Nephron progenitor cell (in vitro differentiated cells): ENCODE data around the gene LRBA.
"Not testable (repeated sequence)": the region's sequence is repeated elsewhere in the genome, so short reads cannot be mapped to it uniquely, and the experiment has no call there.

Experiments
- DNase-seq: peaks from one replicate; pipeline ENCODE4 v3.0.0; 2021
- H3K27ac Mint-ChIP-seq: 2 replicates; pipeline ENCODE4 v1.8.0; 2021; ENCODE audit warnings: mild to moderate bottlenecking, moderate library complexity, mixed read lengths
- H3K27me3 Mint-ChIP-seq: 2 replicates; pipeline ENCODE4 v1.8.0; 2021; ENCODE audit warnings: mild to moderate bottlenecking, low read depth, mixed read lengths; ENCODE audit not compliant: poor library complexity
- H3K36me3 Mint-ChIP-seq: 2 replicates; pipeline ENCODE4 v1.8.0; 2021; ENCODE audit warnings: low read depth, mixed read lengths
- H3K4me1 Mint-ChIP-seq: 2 replicates; pipeline ENCODE4 v1.8.0; 2021; ENCODE audit warnings: mixed read lengths
- H3K4me3 Mint-ChIP-seq: 2 replicates; pipeline ENCODE4 v1.8.0; 2021; ENCODE audit warnings: mild to moderate bottlenecking, moderate library complexity, mixed read lengths
- H3K9me3 Mint-ChIP-seq: 2 replicates; pipeline ENCODE4 v1.8.0; 2021; ENCODE audit warnings: mild to moderate bottlenecking, moderate library complexity, mixed read lengths
- TF ChIP-seq, protein P1 (sequence below): fragments of 200-600 bp; sonication (generic); IDR thresholded peaks from 2 replicates; pipeline ENCODE4 v1.5.0; 2021; ENCODE audit warnings: antibody characterized with exemption

LRBA gene

DNA sequence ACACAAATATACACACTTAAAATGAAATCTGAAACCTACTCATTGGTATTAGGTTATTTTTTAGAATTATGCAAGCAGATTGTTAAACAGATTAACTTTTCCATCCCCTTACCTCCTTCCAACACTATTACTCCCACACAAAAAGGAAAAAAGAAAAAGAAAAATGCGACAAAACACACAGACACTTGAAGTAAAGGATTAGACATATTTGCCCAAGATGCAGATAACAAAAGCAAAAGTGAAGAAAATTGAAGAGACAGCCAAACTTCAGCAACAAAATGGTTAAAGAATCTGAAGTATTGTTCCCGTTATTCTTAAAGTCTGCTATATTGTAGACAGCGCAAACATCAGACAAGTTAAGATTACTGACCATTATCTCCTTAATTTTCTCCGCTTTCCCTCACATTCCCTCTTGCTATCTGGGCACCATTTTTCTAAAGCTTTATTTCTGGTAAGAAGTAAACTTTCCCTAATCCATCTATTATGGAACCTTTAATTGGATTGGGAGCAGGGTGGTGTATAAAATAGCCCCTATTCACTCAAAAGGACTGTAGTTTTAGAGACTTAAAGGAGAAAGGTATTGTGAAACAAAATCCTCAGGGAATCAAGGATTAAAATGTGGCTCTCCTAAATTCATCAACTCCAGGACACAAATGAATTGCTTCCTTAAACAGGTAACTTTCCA is 467.8 kb downstream of the LRBA start:
- H3K4me3 Mint-ChIP-seq, result no peak overlapping the region
- H3K27ac Mint-ChIP-seq, result no peak overlapping the region
- peaks cover 5% of the 10 kb centered on the region for H3K9me3 Mint-ChIP-seq
- H3K4me1 Mint-ChIP-seq, result no peaks in the 10 kb centered on the region
- DNase-seq, result no peak
- peaks cover 4% of the 10 kb centered on the region for H3K36me3 Mint-ChIP-seq
- no peaks in the 10 kb centered on the region for H3K27me3 Mint-ChIP-seq
- TF ChIP-seq, protein P1, sequence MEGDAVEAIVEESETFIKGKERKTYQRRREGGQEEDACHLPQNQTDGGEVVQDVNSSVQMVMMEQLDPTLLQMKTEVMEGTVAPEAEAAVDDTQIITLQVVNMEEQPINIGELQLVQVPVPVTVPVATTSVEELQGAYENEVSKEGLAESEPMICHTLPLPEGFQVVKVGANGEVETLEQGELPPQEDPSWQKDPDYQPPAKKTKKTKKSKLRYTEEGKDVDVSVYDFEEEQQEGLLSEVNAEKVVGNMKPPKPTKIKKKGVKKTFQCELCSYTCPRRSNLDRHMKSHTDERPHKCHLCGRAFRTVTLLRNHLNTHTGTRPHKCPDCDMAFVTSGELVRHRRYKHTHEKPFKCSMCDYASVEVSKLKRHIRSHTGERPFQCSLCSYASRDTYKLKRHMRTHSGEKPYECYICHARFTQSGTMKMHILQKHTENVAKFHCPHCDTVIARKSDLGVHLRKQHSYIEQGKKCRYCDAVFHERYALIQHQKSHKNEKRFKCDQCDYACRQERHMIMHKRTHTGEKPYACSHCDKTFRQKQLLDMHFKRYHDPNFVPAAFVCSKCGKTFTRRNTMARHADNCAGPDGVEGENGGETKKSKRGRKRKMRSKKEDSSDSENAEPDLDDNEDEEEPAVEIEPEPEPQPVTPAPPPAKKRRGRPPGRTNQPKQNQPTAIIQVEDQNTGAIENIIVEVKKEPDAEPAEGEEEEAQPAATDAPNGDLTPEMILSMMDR, result no peak

- DNase-seq, result no peak
- H3K4me1 Mint-ChIP-seq, result no peaks in the 10 kb centered on the region
- TF ChIP-seq, protein P1, result no peak
- no peaks in the 10 kb centered on the region for H3K9me3 Mint-ChIP-seq
- no peaks in the 10 kb centered on the region for H3K36me3 Mint-ChIP-seq
- no peak overlapping the region for H3K4me3 Mint-ChIP-seq
- no peak overlapping the region for H3K27ac Mint-ChIP-seq
- H3K27me3 Mint-ChIP-seq, result no peaks in the 10 kb centered on the region
These were observed 468.8 kb downstream of the LRBA start for GRCh38 chr4:150546286-150546685.

DNA sequence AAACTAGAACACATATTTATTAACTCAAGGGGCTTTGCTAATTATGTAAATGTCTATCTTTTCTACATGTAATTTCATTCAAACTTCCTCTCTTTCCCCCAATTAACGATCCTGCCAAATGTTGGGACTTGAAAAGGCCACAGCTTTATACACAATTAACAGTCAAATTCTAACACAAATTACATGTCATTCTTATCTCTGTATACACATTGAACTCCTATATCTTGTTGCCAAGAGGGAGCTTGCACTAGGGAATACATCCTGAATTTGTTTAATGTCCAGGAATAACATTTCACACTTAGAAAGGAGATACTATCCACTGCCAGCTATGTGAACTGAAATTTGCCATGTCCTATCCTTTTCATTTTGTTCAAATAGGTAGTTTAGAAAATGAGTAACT is 472.0 kb downstream of the LRBA start:
- Mint-ChIP-seq H3K27me3 (no peaks in the 10 kb centered on the region), H3K36me3 (no peaks in the 10 kb centered on the region), H3K4me1 (peaks cover 6% of the 10 kb centered on the region), H3K4me3 (no peak overlapping the region), H3K27ac (no peak overlapping the region), H3K9me3 (no peaks in the 10 kb centered on the region)
- DNase-seq, result no peak
- TF ChIP-seq, protein P1, result no peak

DNA sequence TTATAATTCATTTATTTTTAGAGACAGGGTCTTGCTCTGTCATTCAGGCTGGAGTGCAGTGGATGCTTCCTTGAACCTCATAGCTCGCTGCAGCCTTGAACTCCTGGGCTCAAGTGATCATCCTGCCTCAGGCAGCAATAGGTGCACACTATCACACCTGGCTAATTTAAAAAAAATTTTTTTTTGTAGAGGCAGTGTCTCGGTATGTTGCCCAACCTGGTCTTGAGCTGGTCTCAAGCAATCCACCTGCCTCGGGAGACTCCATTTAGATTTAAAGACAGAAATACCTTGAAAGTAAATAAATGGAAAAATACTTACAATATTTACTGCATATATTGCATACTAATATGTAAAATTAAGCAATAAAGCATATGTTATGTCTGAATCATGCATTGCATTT is 473.4 kb downstream of the LRBA start:
- Mint-ChIP-seq H3K27me3 (no peaks in the 10 kb centered on the region), H3K4me1 (peaks cover 6% of the 10 kb centered on the region), H3K36me3 (no peaks in the 10 kb centered on the region), H3K4me3 (no peak overlapping the region), H3K27ac (no peak overlapping the region), H3K9me3 (no peaks in the 10 kb centered on the region)
- no peak for DNase-seq
- TF ChIP-seq, protein P1, result no peak

- DNase-seq, result no peak
- peaks cover 6% of the 10 kb centered on the region for H3K4me1 Mint-ChIP-seq
- H3K27me3 Mint-ChIP-seq, result no peaks in the 10 kb centered on the region
- no peak overlapping the region for H3K4me3 Mint-ChIP-seq
- no peaks in the 10 kb centered on the region for H3K36me3 Mint-ChIP-seq
- TF ChIP-seq, protein P1, result no peak
- H3K9me3 Mint-ChIP-seq, result no peaks in the 10 kb centered on the region
- peak overlapping the region; percentile 43 for H3K27ac Mint-ChIP-seq
These were observed 474.1 kb downstream of the LRBA start for GRCh38 chr4:150540959-150541360.

GRCh38 chr4:150540536-150540935 is 474.5 kb downstream of the LRBA start:
- Mint-ChIP-seq H3K27me3 (no peaks in the 10 kb centered on the region), H3K27ac (peak overlapping the region; percentile 43), H3K9me3 (no peaks in the 10 kb centered on the region), H3K4me1 (peaks cover 6% of the 10 kb centered on the region), H3K4me3 (no peak overlapping the region), H3K36me3 (no peaks in the 10 kb centered on the region)
- TF ChIP-seq, protein P1, result no peak
- DNase-seq, result no peak

DNA sequence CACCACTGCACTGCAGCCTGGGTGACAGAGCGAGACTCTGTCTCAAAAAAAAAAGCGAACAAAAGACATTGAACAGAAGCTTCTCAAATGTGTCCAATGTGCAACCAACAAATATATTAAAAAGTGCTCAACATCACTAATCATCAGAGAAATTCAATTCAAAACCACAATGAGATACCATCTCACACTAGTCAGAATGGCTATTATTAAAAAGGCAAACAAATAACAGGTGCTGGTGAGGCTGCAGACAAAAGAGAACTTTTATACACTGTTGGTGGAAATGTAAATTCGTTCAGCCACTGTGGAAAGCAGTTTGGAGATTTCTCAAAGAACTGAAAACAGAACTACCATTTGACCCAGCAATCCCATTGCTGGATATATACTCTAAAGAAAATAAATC is 477.2 kb downstream of the LRBA start:
- H3K4me3 Mint-ChIP-seq, H3K9me3 Mint-ChIP-seq, H3K4me1 Mint-ChIP-seq, H3K27me3 Mint-ChIP-seq, DNase-seq, H3K27ac Mint-ChIP-seq, H3K36me3 Mint-ChIP-seq: not testable (repeated sequence)
